PC-3 (cell line): Measurements from ENCODE around the gene PTAFR. TPM values are rescaled to one million over a fixed set of nuclear protein-coding genes. Genes with fewer than 3 reads are reported as not detected.

Experiments
- ATAC-seq: fragments of 200-7000 bp; cut with Tn5 transposase; 2 replicates; pipeline ENCODE4 v1.9.1; 2020; ENCODE audit warnings: mild to moderate bottlenecking, moderate library complexity
- BruUV-seq: library from RNA; stranded (reverse); fragments of 400-500 nt; replicated peaks from 2 replicates; lab custom pipeline; 2021; lab: Mats Ljungman, UMichigan
- CTCF ChIA-PET: fragments of 300-600 bp; sonication (Branson Sonifier 250); formaldehyde crosslinking; loops from one replicate; lab custom pipeline; 2022; ENCODE audit warnings: antibody characterized with exemption; lab: Charles Lee
- POLR2A ChIA-PET: fragments of 300-600 bp; sonication (Branson Sonifier 250); formaldehyde crosslinking; loops from one replicate; lab custom pipeline; 2022; ENCODE audit warnings: antibody characterized with exemption; ENCODE audit not compliant: unreplicated experiment; lab: Charles Lee
- DNase-seq: peaks from one replicate; pipeline ENCODE4 v3.0.0-alpha.2; 2015
- H2AFZ ChIP-seq: fragments of 300-600 bp; sonication (generic); 2 replicates; pipeline ENCODE4 v1.6.0; 2016; ENCODE audit warnings: antibody characterized with exemption, low read length
- H3F3A ChIP-seq: fragments of 300-600 bp; sonication (generic); one replicate; pipeline ENCODE4 v1.6.0; 2017; ENCODE audit warnings: antibody characterized with exemption, low read length, control low read depth, mild to moderate bottlenecking; ENCODE audit not compliant: unreplicated experiment
- H3K27ac ChIP-seq: fragments of 300-600 bp; sonication (generic); 2 replicates; pipeline ENCODE4 v1.5.1; 2016; ENCODE audit warnings: mild to moderate bottlenecking, low read length
- H3K27me3 ChIP-seq: fragments of 300-600 bp; sonication (generic); 2 replicates; pipeline ENCODE4 v1.6.1; 2016; ENCODE audit warnings: low read length, mixed read lengths
- H3K36me3 ChIP-seq: fragments of 300-600 bp; sonication (generic); 2 replicates; pipeline ENCODE4 v1.6.1; 2016; ENCODE audit warnings: low read depth, mixed run types, low read length, mixed read lengths
- H3K4me1 ChIP-seq: fragments of 300-600 bp; sonication (generic); 2 replicates; pipeline ENCODE4 v1.5.1; 2016; ENCODE audit warnings: low read length; ENCODE audit not compliant: insufficient read depth
- H3K4me2 ChIP-seq: fragments of 300-600 bp; sonication (generic); 2 replicates; pipeline ENCODE4 v1.6.0; 2016; ENCODE audit warnings: low read length
- H3K4me3 ChIP-seq: fragments of 300-600 bp; sonication (generic); 2 replicates; pipeline ENCODE4 v1.5.1; 2016; ENCODE audit warnings: mild to moderate bottlenecking, low read length, mixed read lengths
- H3K79me2 ChIP-seq: fragments of 300-600 bp; sonication (generic); 2 replicates; pipeline ENCODE4 v1.6.1; 2017; ENCODE audit warnings: low read length, mixed read lengths
- H3K9ac ChIP-seq: fragments of 300-600 bp; sonication (generic); 2 replicates; pipeline ENCODE4 v1.6.0; 2016; ENCODE audit warnings: mild to moderate bottlenecking, low read length
- H3K9me2 ChIP-seq: fragments of 300-600 bp; sonication (generic); replicated peaks from 2 replicates; pipeline ENCODE4 v1.6.1; 2016; ENCODE audit warnings: mixed run types, low read length, mixed read lengths
- H3K9me3 ChIP-seq: fragments of 300-600 bp; sonication (generic); 2 replicates; pipeline ENCODE4 v1.6.1; 2016; ENCODE audit warnings: low read length, mixed read lengths
- H4K20me1 ChIP-seq: fragments of 300-600 bp; sonication (generic); 2 replicates; pipeline ENCODE4 v1.6.1; 2016; ENCODE audit warnings: low read length, mixed read lengths
- EZH2 ChIP-seq: fragments of 300-600 bp; sonication (generic); IDR thresholded peaks from one replicate; pipeline ENCODE4 v1.6.1; 2017; ENCODE audit warnings: antibody characterized with exemption, mild to moderate bottlenecking, low read length; ENCODE audit not compliant: unreplicated experiment
- EZH2phosphoT487 ChIP-seq: fragments of 300-600 bp; sonication (generic); IDR thresholded peaks from 2 replicates; pipeline ENCODE4 v1.6.1; 2018; ENCODE audit warnings: mild to moderate bottlenecking, antibody characterized with exemption, low read length, borderline replicate concordance
- intact Hi-C: fragments of 100-400 bp; cut with micrococcal nuclease; formaldehyde crosslinking; loops from 2 replicates; pipeline ENCODE4 v1.9.0; 2023
- total RNA-seq: library from RNA; depleted of rRNA; stranded (reverse); fragments of >200 nt; gene quantifications from 2 replicates; pipeline ENCODE4 v1.2.3, GENCODE V29; 2014
- TF ChIP-seq, protein P1 (sequence below): fragments of 300-600 bp; sonication (generic); conservative IDR thresholded peaks from 2 replicates; pipeline ENCODE4 v1.5.1; 2017; ENCODE audit warnings: antibody characterized with exemption, low read depth, mild to moderate bottlenecking, low read length

PTAFR gene
- total RNA-seq, 1 experiment from 2014 or later = 3.9 TPM

DNA sequence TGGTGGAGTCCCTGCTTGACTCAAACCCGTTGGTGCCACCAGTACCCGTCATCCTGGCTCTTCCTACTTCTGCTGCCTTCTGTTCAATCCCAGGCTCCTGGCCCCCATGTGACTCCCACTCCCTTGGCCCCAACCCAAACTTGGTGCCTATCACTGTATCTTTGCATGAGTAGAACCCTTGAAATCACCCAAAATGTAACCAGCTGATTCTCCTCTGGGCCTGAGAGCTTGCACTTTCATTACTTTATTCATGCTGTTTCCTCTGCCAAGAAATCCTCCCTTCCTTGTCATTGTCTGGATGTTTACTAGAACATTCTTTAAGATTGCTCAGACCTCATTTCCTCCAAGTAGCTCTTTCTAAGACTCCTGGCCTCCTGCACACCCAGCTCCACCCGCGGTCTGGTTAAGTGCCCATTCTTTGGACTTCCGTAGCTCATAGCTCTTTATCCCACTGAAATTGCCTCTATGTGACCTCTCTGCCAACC lies 15.7 kb downstream of the PTAFR start:
- BruUV-seq = no TSS peak
- Histone ChIP-seq H3K4me2 (peak overlapping the region; percentile 19; the same call in 1 of the 2 replicates), H3K36me3 (no peaks in the 10 kb centered on the region), H4K20me1 (no peaks in the 10 kb centered on the region), H3F3A (no peaks in the 10 kb centered on the region), H3K9me3 (no peaks in the 10 kb centered on the region), H3K27me3 (no peaks in the 10 kb centered on the region), H3K79me2 (no peaks in the 10 kb centered on the region), H2AFZ (no peak overlapping the region), H3K4me3 (no peak overlapping the region), H3K9ac (no peak overlapping the region), H3K27ac (peak overlapping the region; percentile 55), H3K9me2 (no peaks in the 10 kb centered on the region), H3K4me1 (peaks cover 8% of the 10 kb centered on the region)
- TF ChIP-seq EZH2 (no peak), EZH2phosphoT487 (no peak)
- TF ChIP-seq, protein P1, sequence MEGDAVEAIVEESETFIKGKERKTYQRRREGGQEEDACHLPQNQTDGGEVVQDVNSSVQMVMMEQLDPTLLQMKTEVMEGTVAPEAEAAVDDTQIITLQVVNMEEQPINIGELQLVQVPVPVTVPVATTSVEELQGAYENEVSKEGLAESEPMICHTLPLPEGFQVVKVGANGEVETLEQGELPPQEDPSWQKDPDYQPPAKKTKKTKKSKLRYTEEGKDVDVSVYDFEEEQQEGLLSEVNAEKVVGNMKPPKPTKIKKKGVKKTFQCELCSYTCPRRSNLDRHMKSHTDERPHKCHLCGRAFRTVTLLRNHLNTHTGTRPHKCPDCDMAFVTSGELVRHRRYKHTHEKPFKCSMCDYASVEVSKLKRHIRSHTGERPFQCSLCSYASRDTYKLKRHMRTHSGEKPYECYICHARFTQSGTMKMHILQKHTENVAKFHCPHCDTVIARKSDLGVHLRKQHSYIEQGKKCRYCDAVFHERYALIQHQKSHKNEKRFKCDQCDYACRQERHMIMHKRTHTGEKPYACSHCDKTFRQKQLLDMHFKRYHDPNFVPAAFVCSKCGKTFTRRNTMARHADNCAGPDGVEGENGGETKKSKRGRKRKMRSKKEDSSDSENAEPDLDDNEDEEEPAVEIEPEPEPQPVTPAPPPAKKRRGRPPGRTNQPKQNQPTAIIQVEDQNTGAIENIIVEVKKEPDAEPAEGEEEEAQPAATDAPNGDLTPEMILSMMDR = no peak
- intact Hi-C loops = no loop called here
- ATAC-seq = peak; percentile 88
- DNase-seq = peak; percentile 63
- ChIA-PET CTCF (interaction anchor here (1.0 kb wide), 1 partner anchor 70 kb away, joined by 5 read pairs; no protein-coding TSS in a partner anchor), POLR2A (interaction anchor here (0.5 to 0.7 kb wide), 3 partner anchors 9 to 31 kb away, joined by 3 to 9 read pairs (median 8); no protein-coding TSS in a partner anchor)

DNA sequence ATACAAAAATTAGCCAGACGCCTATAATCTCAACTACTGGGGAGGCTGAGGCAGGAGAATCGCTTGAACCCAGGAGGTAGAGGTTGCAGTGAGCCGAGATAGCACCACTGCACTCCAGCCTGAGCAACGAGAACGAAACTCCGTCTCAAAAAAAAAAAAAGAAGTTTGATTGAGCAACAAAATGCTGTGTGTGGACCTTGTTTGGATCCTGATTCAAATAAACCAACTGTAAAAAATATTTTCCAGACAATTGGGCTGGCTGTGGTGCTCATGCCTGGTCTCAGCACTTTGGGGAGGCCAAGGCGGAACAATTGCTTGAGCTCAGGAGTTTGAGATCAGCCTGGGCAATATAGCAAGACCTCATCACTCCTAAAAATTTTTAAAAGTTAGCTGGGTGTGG lies 16.8 kb downstream of the PTAFR start:
- H3K9ac ChIP-seq = no peak overlapping the region
- H3K27ac ChIP-seq = no peak overlapping the region
- TF ChIP-seq, protein P1 = no peak
- TF ChIP-seq EZH2phosphoT487 = no peak
- H3K9me2 ChIP-seq = no peaks in the 10 kb centered on the region
- no peaks in the 10 kb centered on the region for H3K79me2 ChIP-seq
- H3K4me2 ChIP-seq = no peak overlapping the region
- no peaks in the 10 kb centered on the region for H3K9me3 ChIP-seq
- no peaks in the 10 kb centered on the region for H4K20me1 ChIP-seq
- ATAC-seq (no peak), DNase-seq (no peak)
- H3K4me1 ChIP-seq = peaks cover 8% of the 10 kb centered on the region
- ChIA-PET CTCF (no interaction called here), POLR2A (interaction anchor here (0.6 kb wide), 1 partner anchor 12 kb away, joined by 4 read pairs; no protein-coding TSS in a partner anchor)
- intact Hi-C loops = no loop called here
- no TSS peak for BruUV-seq
- H3K4me3 ChIP-seq = no peak overlapping the region
- no peak overlapping the region for H2AFZ ChIP-seq
- H3K36me3 ChIP-seq = no peaks in the 10 kb centered on the region
- no peaks in the 10 kb centered on the region for H3K27me3 ChIP-seq
- no peaks in the 10 kb centered on the region for H3F3A ChIP-seq

DNA sequence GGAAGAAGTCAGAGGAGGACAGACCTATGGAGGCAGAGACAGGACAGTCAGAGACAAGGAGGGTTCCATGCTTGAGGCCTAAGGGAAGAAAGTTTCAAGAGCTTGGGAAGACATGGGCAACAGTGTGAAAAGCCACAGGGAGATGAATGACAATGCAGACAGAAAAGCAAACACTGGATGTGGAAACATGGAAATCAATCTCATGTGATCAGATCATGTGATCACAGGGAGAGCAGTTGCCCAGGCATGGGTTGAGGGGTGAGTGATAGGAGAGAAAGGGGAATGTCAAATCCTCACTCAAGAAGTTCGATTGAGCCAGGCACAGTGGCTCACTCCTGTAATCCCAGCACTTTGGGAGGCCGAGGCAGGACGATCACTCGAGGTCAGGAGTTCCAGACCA lies 17.2 kb downstream of the PTAFR start:
- Histone ChIP-seq H3K4me2 (no peak overlapping the region), H3K36me3 (no peaks in the 10 kb centered on the region), H3K27ac (no peak overlapping the region), H2AFZ (no peak overlapping the region), H3K9me3 (no peaks in the 10 kb centered on the region), H4K20me1 (no peaks in the 10 kb centered on the region), H3K9ac (no peak overlapping the region), H3K79me2 (no peaks in the 10 kb centered on the region), H3K9me2 (no peaks in the 10 kb centered on the region), H3K27me3 (no peaks in the 10 kb centered on the region), H3K4me1 (peaks cover 8% of the 10 kb centered on the region), H3F3A (no peaks in the 10 kb centered on the region), H3K4me3 (no peak overlapping the region)
- ChIA-PET CTCF (no interaction called here), POLR2A (no interaction called here)
- ATAC-seq (no peak), DNase-seq (no peak)
- BruUV-seq = no TSS peak
- TF ChIP-seq EZH2phosphoT487 = no peak
- intact Hi-C loops = no loop called here
